Activated naive CD4-positive, alpha-beta T cell treated with anti-CD3 and anti-CD28 coated beads, Interleukin-2, amount 50 U/mL, for 72 hours (primary cell): Measurements from ENCODE around the gene LCE3C. TPM values are rescaled to one million over a fixed set of nuclear protein-coding genes. Genes with fewer than 3 reads are reported as not detected.
"Not testable (repeated sequence)": the region's sequence is repeated elsewhere in the genome, so short reads cannot be mapped to it uniquely, and the experiment has no call there.

Experiments
- ATAC-seq, 2 donors: fragments of 150-1000 bp; cut with Tn5 transposase; 2 replicates each; pipeline ENCODE4 v1.10.0; 2021; ENCODE audit warnings: mild to moderate bottlenecking in 2 of 2, moderate library complexity in 2 of 2
- DNase-seq, 2 donors: peaks; one replicate each; pipeline ENCODE4 v3.0.0; 2021 to 2022; ENCODE audit warnings: low spot score in 2 of 2
- H3K27ac Mint-ChIP-seq, 2 donors: one replicate each; pipeline ENCODE4 v1.8.0; 2022; ENCODE audit warnings: mild to moderate bottlenecking in 2 of 2, mixed read lengths in 2 of 2
- H3K36me3 Mint-ChIP-seq, 2 donors: one replicate each; pipeline ENCODE4 v1.8.0; 2022; ENCODE audit warnings: mixed read lengths in 2 of 2
- H3K9me3 Mint-ChIP-seq, 2 donors: one replicate each; pipeline ENCODE4 v1.8.0; 2022; ENCODE audit warnings: mixed read lengths in 2 of 2
- total RNA-seq, 2 donors: library from RNA; stranded (reverse); gene quantifications; one replicate each; pipeline ENCODE4 v1.2.3, GENCODE V29; 2022

Gene LCE3C, protein sequence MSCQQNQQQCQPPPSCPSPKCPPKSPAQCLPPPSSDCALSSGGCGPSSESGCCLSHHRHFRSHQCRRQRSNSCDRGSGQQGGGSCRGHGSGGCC
- not detected for total RNA-seq

DNA sequence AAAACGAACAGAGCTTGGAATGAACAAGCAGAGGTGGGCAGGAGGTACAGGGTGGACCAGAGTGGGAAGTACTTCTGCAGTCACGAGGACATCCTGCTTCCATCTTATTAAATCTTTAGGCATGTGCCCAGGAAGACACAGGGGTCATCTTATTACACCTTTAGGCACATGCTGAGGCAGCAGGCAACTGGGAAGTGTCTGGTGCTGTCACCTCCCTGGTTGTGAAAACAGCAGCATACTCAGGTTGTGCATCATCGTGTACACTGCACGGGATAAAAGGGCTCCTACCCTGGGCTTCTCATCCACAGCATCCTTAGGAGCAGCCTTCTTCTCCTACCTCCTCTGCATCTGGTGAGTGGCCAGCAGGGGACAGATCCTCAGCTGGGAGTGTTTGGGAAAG lies at the start of gene LCE3C:
LCE3C (plus strand) TSS at position 301 of the 400 bp plus-strand sequence. CDS start 498 bp downstream, outside the sequence.
- no peak for DNase-seq
- Mint-ChIP-seq H3K9me3 (peaks cover 11 to 20% of the 10 kb centered on the region in 2 donors), H3K27ac (no peak within 1 kb of the TSS), H3K36me3 (peaks cover 6 to 19% of the 10 kb centered on the region in 2 donors)
- no peak for ATAC-seq

- Mint-ChIP-seq H3K27ac (no peak overlapping the region), H3K36me3 (peaks cover 5 to 18% of the 10 kb centered on the region in 2 donors), H3K9me3 (peaks cover 9 to 12% of the 10 kb centered on the region in 2 donors)
- no peak for DNase-seq
- ATAC-seq, result no peak
These were observed 34.9 kb upstream of the LCE3C start for GRCh38 chr1:152565115-152565514.

DNA sequence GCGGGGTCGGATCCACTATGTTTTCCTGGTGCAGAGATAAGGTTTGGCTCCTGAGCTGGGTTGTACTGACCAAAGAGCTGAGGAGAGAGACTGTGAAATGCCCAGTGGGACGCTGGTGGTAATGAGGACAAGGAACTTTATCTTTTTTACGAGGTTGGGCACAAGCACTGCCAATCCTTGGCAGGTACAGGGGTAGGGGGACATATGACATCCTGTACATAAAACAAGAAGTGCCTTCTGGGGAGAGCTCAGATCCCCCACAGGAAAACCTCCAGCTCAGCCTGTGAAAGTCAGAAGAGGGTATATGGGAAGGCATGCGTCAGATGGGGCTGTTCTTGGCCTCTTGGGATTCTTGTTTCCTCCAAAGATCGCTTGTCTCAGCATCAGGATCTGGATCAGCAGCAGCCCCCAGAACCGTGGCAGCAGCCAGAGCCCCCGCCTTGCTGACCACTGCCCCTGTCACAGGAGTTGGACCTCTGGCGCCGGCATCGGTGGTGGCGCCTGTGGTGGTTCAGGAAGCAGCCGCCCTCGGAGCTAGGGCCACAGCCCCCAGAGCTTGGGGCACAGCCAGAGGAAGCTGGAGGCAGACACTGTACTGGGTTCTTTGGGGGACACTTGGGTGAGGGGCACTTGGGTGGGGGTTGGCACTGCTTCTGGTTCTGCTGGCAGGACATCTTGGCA lies 34.4 kb upstream of the LCE3C start:
- H3K9me3 Mint-ChIP-seq, result peaks cover 9 to 12% of the 10 kb centered on the region in 2 donors
- ATAC-seq (no peak), DNase-seq (no peak)
- no peak overlapping the region for H3K27ac Mint-ChIP-seq
- H3K36me3 Mint-ChIP-seq, result peaks cover 6 to 18% of the 10 kb centered on the region in 2 donors

GRCh38 chr1:152566681-152567080 lies 33.4 kb upstream of the LCE3C start, which contains the start of gene LCE3E:
LCE3E (minus strand) TSS chr1:152566780; CDS start chr1:152566208, 572 bp downstream.
- Mint-ChIP-seq H3K9me3 (peaks cover 9 to 16% of the 10 kb centered on the region in 2 donors), H3K27ac (no peak within 1 kb of the TSS), H3K36me3 (peaks cover 11 to 18% of the 10 kb centered on the region in 2 donors)
- ATAC-seq, result no peak
- no peak for DNase-seq

DNA sequence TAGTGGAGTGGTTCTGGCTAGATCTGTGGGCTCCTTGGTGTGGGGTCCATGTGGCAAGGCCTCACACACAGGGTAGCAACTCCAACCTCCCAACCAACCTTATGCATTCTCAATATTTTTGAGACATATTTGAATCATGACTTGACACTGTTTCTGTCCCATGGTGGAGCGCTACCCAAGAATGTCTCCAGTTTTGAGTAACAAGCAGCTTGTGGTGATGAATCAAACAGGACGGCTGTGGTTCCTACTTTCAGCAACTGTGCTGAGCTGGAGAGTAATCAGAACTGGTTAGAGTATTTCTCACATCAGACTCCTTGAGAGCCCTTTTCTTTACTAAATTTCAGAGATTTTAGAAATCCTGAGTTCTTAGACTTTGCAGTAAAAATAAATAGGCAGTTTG lies 22.9 kb upstream of the LCE3C start:
- peak; percentile 22 to 94 for ATAC-seq
- no peaks in the 10 kb centered on the region for H3K36me3 Mint-ChIP-seq
- H3K9me3 Mint-ChIP-seq, result no peaks in the 10 kb centered on the region
- H3K27ac Mint-ChIP-seq, result no peak overlapping the region
- DNase-seq, result no peak

- not testable (repeated sequence) for H3K27ac Mint-ChIP-seq
These were observed 20.5 kb upstream of the LCE3C start for GRCh38 chr1:152579526-152579925.

GRCh38 chr1:152580433-152580832 lies 19.6 kb upstream of the LCE3C start, which contains the start of gene LCE3D:
LCE3D (minus strand) TSS chr1:152580516; CDS start chr1:152579936, 580 bp downstream.
- Mint-ChIP-seq H3K36me3 (no peaks in the 10 kb centered on the region), H3K9me3 (no peaks in the 10 kb centered on the region), H3K27ac (no peak within 1 kb of the TSS)
- DNase-seq (no peak), ATAC-seq (no peak)

More at GRCh38 chr1:152579526-152579925, 20.5 kb upstream of the LCE3C start:
- DNase-seq, H3K36me3 Mint-ChIP-seq, H3K9me3 Mint-ChIP-seq, ATAC-seq: not testable (repeated sequence)

- Mint-ChIP-seq H3K36me3 (no peaks in the 10 kb centered on the region), H3K27ac (no peak overlapping the region), H3K9me3 (peaks cover 3 to 4% of the 10 kb centered on the region in 2 donors)
- ATAC-seq, result no peak
- DNase-seq, result no peak
These were observed 17.4 kb upstream of the LCE3C start for GRCh38 chr1:152582647-152583046.

- H3K9me3 Mint-ChIP-seq, result peaks cover 3 to 11% of the 10 kb centered on the region in 2 donors
- no peak for ATAC-seq
- no peak overlapping the region for H3K27ac Mint-ChIP-seq
- DNase-seq, result no peak
- no peaks in the 10 kb centered on the region for H3K36me3 Mint-ChIP-seq
These were observed 14.4 kb upstream of the LCE3C start for GRCh38 chr1:152585586-152585985.

- peaks cover 6 to 19% of the 10 kb centered on the region in 2 donors for H3K36me3 Mint-ChIP-seq
- DNase-seq (no peak), ATAC-seq (no peak)
- H3K9me3 Mint-ChIP-seq, result peaks cover 18 to 20% of the 10 kb centered on the region in 2 donors
- no peak overlapping the region for H3K27ac Mint-ChIP-seq
These were observed 3.0 kb upstream of the LCE3C start for GRCh38 chr1:152596986-152597385.

DNA sequence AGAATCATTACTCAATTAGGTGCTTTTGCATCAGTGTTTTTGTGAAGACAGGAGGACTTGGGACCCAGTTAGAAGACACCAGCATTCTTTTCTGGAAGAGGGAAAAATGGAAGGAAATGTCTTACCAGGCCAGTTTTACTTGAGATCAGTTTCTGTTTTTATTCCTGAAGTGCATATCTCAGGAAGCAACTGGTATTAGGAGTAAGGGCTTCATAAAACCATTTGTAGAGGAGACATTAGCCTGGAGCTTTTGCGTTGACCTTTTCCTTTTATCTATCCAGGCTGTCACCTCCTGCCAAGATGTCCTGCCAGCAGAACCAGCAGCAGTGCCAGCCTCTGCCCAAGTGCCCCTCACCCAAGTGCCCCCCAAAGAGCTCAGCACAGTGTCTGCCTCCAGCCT lies 13.5 kb downstream of the LCE3C start, which contains the start of gene LCE3B:
LCE3B (plus strand) TSS at position 301 of the 400 bp plus-strand sequence; CDS start at position 301, 0 bp downstream.
- H3K9me3 Mint-ChIP-seq, result peaks cover 7% of the 10 kb centered on the region in 2 donors
- ATAC-seq, result no peak
- H3K27ac Mint-ChIP-seq, result no peak within 1 kb of the TSS

DNA sequence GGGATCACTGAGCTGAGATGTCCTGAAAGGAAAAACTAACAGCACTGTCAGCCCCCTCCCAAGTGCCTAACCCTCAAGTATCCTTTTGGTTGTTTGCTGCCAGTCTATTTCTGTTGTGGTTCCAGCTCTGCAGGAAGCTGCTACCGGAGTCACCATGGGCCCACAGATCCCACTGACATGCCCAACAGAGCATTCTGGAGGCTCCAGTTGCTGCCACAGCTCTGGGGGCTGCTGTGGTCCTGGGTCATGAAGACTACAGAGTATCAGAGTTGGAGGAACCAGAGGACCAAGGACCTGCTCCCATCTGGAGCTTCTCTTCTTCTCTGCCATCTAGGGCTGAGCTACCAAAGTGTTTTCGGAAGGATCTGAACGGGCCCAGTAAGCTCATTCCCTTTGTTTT lies 22.0 kb downstream of the LCE3C start:
- ATAC-seq (no peak), DNase-seq (no peak)
- Mint-ChIP-seq H3K9me3 (peaks cover 7 to 13% of the 10 kb centered on the region in 2 donors), H3K36me3 (peaks cover 6 to 7% of the 10 kb centered on the region in 2 donors), H3K27ac (no peak overlapping the region)

More for the DNA sequence above, 13.5 kb downstream of the LCE3C start, which contains the start of gene LCE3B:
- H3K36me3 Mint-ChIP-seq, result peaks cover 3 to 7% of the 10 kb centered on the region in 2 donors
- no peak for DNase-seq

DNA sequence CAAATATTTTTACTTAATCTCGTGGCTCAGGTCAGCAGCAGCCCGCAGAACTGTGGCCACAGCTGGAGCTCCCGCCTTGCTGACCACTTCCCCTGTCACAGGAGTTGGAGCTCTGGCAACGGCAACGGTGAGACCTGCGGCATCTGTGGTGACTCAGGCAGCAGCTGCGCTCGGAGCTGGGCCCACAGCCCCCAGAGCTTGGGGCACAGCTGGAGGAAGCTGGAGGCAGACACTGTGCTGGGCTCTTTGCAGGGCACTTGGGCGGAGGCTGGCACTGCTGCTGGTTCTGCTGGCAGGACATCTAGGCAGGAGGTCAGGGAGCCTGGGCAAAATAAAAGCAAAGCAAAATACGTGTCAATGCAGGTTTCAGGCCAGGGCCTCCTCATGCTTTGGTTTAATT lies 22.8 kb downstream of the LCE3C start, which contains the start of gene LCE3A:
LCE3A (minus strand) TSS at position 301 of the 400 bp plus-strand sequence; CDS start at position 301, 0 bp downstream.
- H3K36me3 Mint-ChIP-seq, result peaks cover 6 to 7% of the 10 kb centered on the region in 2 donors
- ATAC-seq (peak in 1 of 2 donors; percentile 18), DNase-seq (no peak)
- no peak within 1 kb of the TSS for H3K27ac Mint-ChIP-seq
- peaks cover 7 to 9% of the 10 kb centered on the region in 2 donors for H3K9me3 Mint-ChIP-seq

GRCh38 chr1:152623203-152623844 lies 23.3 kb downstream of the LCE3C start:
- DNase-seq (peak in 1 of 2 donors; percentile 48), ATAC-seq (peak in 1 of 2 donors; percentile 61)
- H3K27ac Mint-ChIP-seq, result no peak overlapping the region
- peaks cover 6 to 8% of the 10 kb centered on the region in 2 donors for H3K9me3 Mint-ChIP-seq
- peaks cover 5 to 6% of the 10 kb centered on the region in 2 donors for H3K36me3 Mint-ChIP-seq

- no peaks in the 10 kb centered on the region for H3K9me3 Mint-ChIP-seq
- no peak overlapping the region for H3K27ac Mint-ChIP-seq
- ATAC-seq (no peak), DNase-seq (no peak)
- peaks cover 0 to 1% of the 10 kb centered on the region in 2 donors for H3K36me3 Mint-ChIP-seq
These were observed 26.7 kb downstream of the LCE3C start for GRCh38 chr1:152626744-152627143.

- DNase-seq, result no peak
- no peak for ATAC-seq
- H3K36me3 Mint-ChIP-seq, result peaks cover 0 to 6% of the 10 kb centered on the region in 2 donors
- no peaks in the 10 kb centered on the region for H3K9me3 Mint-ChIP-seq
- H3K27ac Mint-ChIP-seq, result no peak overlapping the region
These were observed 30.6 kb downstream of the LCE3C start for GRCh38 chr1:152630596-152630995.

DNA sequence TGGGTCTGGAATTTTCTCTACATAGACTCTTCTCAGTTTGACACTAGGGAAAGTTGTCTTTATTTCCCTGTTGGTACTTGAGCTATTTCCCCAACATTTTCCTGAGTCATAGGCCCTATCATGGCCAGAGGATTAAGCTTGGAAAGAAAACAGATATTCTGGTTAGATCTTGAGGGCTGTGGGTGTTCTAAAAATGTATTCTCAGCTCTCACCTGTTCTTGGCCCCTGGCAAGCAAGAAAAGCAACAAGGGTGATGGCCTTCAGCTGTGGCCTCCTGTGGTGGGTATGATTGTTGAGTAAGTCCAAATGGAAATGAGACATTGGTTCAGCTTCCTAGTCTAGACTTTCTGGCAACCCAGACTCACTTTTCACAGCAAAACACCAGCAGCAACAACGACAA lies 40.3 kb downstream of the LCE3C start:
- Mint-ChIP-seq H3K36me3 (no peaks in the 10 kb centered on the region), H3K27ac (no peak overlapping the region), H3K9me3 (no peaks in the 10 kb centered on the region)
- no peak for ATAC-seq
- no peak for DNase-seq
